Urinary bladder (tissue), 4 donors: Measurements from ENCODE around the gene VPS35L. TPM values are rescaled to one million over a fixed set of nuclear protein-coding genes. Genes with fewer than 3 reads are reported as not detected.

Source experiments
- DNase-seq: peaks from one replicate; pipeline ENCODE4 v3.0.0-alpha.2; 2015; ENCODE audit errors: extremely low spot score
- H3K27ac ChIP-seq: one replicate; pipeline ENCODE4 v1.5.1; 2013; ENCODE audit warnings: low read depth, mild to moderate bottlenecking, moderate library complexity
- H3K36me3 ChIP-seq: one replicate; pipeline ENCODE4 v1.6.1; 2013; ENCODE audit warnings: mild to moderate bottlenecking, moderate library complexity; ENCODE audit not compliant: insufficient read depth
- H3K4me1 ChIP-seq: one replicate; pipeline ENCODE4 v1.6.1; 2013; ENCODE audit warnings: mild to moderate bottlenecking, moderate library complexity; ENCODE audit not compliant: insufficient read depth
- H3K4me3 ChIP-seq: one replicate; pipeline ENCODE4 v1.5.1; 2013; ENCODE audit warnings: low read depth, low read length
- WGBS: extraction: QIAGEN DNeasy Blood & Tissue Kit; methylation state at CpG from one replicate; pipeline ENCODE4 v1.1.7; 2013; 5-methylcytosine and 5-hydroxymethylcytosine counted together
- polyA plus RNA-seq: library from polyadenylated mRNA; stranded (reverse); fragments of 200-250 nt; gene quantifications from one replicate; pipeline ENCODE4 v1.2.3, GENCODE V29; 2013
- total RNA-seq: library from RNA; depleted of rRNA; stranded (reverse); fragments of >200 nt; gene quantifications from one replicate; pipeline ENCODE4 v1.2.3, GENCODE V29; 2014
- donor health status: healthy with polysubstance abuse.
- donor health status: healthy.

The VPS35L gene
- total RNA-seq (46.3 TPM), polyA plus RNA-seq (33.8 TPM)

GRCh38 chr16:19555186-19555937 lies at the start of gene VPS35L:
VPS35L (plus strand) TSS chr16:19555703; CDS start chr16:19555730, 27 bp downstream.
- WGBS = under 1% methylated on average over 53 of the region's 53 CpGs
- peak; percentile 93 for DNase-seq
- no peaks in the 10 kb centered on the region for H3K36me3 ChIP-seq
- peak within 1 kb of the TSS; percentile 57 for H3K4me3 ChIP-seq
- H3K27ac ChIP-seq = peak within 1 kb of the TSS; percentile 80
- H3K4me1 ChIP-seq = no peaks in the 10 kb centered on the region

DNA sequence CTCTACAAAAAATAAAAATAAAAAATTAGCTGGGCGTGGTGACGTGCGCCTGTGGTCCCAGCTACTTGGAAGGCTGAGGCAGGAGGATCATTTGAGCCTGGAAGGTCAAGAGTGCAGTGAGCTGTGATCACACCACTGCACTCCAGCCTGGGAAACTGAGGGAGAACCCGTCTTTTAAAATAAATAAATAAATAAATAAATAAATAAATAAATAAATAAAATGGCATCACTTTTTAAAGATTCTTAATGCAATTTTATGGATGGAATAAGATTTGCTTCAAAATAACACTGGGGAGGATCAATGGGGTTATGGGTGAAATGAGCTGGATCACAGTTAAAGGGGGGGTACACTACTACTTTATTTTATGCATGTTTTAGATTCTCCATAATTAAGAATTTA lies 48.5 kb upstream of the VPS35L start:
- Histone ChIP-seq H3K27ac (no peak overlapping the region), H3K4me3 (no peak overlapping the region), H3K4me1 (no peaks in the 10 kb centered on the region), H3K36me3 (peaks cover 1% of the 10 kb centered on the region)
- 87% methylated on average over 4 of the region's 4 CpGs for WGBS
- DNase-seq = no peak

DNA sequence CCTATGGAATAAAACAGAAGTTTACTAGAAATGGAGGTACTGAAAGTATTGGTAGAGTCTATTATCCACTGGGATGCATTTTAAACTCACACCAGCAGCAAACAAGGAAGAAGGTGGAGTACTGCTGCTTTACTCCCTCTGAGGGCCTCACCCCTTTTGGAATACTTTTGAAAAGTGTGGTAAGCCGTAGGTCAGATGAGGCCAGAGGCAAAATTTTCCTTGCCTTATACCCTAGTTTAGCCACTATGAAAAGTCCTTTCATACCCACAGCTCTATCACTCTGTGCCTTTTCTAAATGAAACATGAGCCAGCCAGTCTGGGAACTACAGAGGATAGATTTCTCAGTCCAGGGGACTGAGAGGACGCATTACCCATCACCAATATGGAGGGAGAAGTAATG lies 47.6 kb upstream of the VPS35L start:
- H3K27ac ChIP-seq = no peak overlapping the region
- H3K4me3 ChIP-seq = no peak overlapping the region
- H3K4me1 ChIP-seq = no peaks in the 10 kb centered on the region
- 96% methylated on average over 2 of the region's 2 CpGs for WGBS
- DNase-seq = no peak
- peaks cover 1% of the 10 kb centered on the region for H3K36me3 ChIP-seq

DNA sequence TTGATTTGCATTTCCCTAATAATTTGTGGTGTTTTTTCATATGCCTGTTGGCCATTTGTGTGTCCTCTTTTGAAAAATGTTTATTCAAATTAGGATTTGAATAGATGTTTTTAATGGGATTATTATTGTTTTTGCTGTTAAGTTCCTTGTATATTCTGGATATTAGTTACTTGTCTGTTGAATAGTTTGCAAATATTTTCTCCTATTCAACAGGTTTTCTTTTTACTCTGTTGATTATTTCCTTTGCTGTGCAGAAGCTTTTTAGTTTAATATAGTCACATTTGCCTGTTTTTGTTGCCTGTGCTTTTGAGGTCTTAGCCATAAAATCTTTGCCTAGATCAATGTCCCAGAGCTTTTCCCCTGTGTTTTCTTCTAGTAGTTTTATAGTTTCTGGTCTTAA lies 43.2 kb upstream of the VPS35L start:
- no peaks in the 10 kb centered on the region for H3K36me3 ChIP-seq
- no peak for DNase-seq
- H3K27ac ChIP-seq = no peak overlapping the region
- H3K4me1 ChIP-seq = no peaks in the 10 kb centered on the region
- H3K4me3 ChIP-seq = no peak overlapping the region

- Histone ChIP-seq H3K4me3 (no peak overlapping the region), H3K4me1 (no peaks in the 10 kb centered on the region), H3K27ac (no peak overlapping the region), H3K36me3 (no peaks in the 10 kb centered on the region)
- 87% methylated on average over 4 of the region's 4 CpGs for WGBS
- DNase-seq = no peak
Observed at GRCh38 chr16:19513377-19514053, 42.0 kb upstream of the VPS35L start.

- WGBS = 93% methylated on average over 2 of the region's 2 CpGs
- DNase-seq = no peak
- Histone ChIP-seq H3K4me1 (no peaks in the 10 kb centered on the region), H3K27ac (no peak overlapping the region), H3K36me3 (no peaks in the 10 kb centered on the region), H3K4me3 (no peak overlapping the region)
Observed at GRCh38 chr16:19515757-19516156, 39.7 kb upstream of the VPS35L start.

DNA sequence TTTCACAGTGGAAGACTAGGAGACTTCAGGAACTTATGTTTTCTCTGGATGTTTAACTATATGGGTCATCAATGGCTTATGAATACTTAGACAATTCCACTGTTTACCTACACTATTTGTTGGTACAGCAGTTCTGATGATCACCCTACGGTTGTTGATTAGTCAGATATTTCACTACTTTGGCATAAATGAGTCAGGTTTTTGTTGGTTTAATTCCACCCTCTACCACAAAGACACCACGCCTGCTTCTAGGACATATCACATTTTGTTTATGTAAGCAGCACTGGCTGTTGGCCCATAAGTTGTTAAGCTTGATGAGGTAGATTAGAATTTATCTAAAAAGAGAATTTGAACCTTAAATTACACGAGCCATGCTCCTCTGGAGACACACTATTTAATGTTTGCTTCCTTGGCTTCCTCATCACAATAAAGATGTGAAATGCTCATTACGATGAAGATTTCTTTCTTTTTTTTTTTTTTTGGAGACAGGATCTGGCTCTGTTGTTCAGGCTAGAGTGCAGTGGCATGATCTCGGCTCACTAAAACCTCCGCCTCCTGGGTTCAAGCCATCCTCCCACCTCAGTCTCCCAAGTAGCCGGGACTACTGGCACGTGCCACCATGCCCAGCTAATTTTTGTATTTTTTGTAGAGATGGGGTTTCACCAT lies 37.9 kb upstream of the VPS35L start:
- H3K36me3 ChIP-seq = no peaks in the 10 kb centered on the region
- WGBS = 71% methylated on average over 8 of the region's 8 CpGs
- H3K27ac ChIP-seq = no peak overlapping the region
- H3K4me3 ChIP-seq = no peak overlapping the region
- DNase-seq = no peak
- no peaks in the 10 kb centered on the region for H3K4me1 ChIP-seq

DNA sequence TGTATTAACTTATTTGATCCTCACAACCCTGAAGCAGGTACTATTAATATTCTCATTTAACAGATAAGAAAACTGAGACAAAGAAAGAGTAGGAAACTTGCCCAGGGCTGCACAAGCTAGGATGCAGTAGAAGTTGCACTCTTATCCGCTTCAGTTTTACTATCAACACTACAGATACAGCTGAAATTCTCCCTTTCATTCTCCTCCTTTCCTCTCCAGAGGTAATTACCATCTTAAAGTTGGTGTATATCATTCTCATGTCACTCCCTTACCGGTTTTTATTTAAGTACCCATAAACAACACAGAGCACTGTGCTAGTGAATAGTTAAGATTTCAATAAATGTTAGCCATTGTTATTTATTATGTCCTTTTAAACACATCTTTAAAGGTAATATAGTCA lies 37.1 kb upstream of the VPS35L start:
- no peaks in the 10 kb centered on the region for H3K36me3 ChIP-seq
- no peak overlapping the region for H3K27ac ChIP-seq
- no peak overlapping the region for H3K4me3 ChIP-seq
- no peaks in the 10 kb centered on the region for H3K4me1 ChIP-seq
- DNase-seq = no peak
- WGBS = 61% methylated on average over 2 of the region's 2 CpGs

- DNase-seq = no peak
- H3K4me3 ChIP-seq = peak overlapping the region; percentile 71
- H3K36me3 ChIP-seq = no peaks in the 10 kb centered on the region
- no peaks in the 10 kb centered on the region for H3K4me1 ChIP-seq
- peak overlapping the region; percentile 16 for H3K27ac ChIP-seq
- 6% methylated on average over 8 of the region's 8 CpGs for WGBS
Observed at GRCh38 chr16:19520861-19521331, 34.6 kb upstream of the VPS35L start.

GRCh38 chr16:19521471-19522396 lies 33.8 kb upstream of the VPS35L start, which contains the start of gene GDE1:
GDE1 (minus strand) TSS chr16:19522098; CDS start chr16:19521964, 134 bp downstream.
- Histone ChIP-seq H3K4me1 (no peaks in the 10 kb centered on the region), H3K36me3 (no peaks in the 10 kb centered on the region), H3K27ac (peak within 1 kb of the TSS; percentile 85), H3K4me3 (peak within 1 kb of the TSS; percentile 71)
- peak; percentile 86 for DNase-seq
- WGBS = under 1% methylated on average over 62 of the region's 62 CpGs

DNA sequence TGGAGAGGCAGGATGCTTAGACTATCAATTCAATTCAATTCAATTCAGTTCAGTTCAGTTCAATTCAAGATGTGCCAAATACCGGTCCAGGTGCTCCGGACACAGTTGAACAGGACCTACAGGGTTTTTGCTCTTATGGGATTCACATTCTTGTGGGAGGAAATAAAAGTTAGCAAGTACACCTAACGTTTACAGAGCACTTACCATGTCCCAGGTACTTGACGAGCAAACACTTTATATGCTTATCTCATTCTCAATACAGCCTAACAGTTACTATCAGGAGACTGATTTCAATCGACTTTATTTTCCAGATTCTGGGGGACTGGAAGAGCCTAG lies 33.1 kb upstream of the VPS35L start:
- Histone ChIP-seq H3K36me3 (no peaks in the 10 kb centered on the region), H3K4me3 (peak overlapping the region; percentile 71), H3K27ac (no peak overlapping the region), H3K4me1 (no peaks in the 10 kb centered on the region)
- DNase-seq = no peak
- WGBS = 35% methylated on average over 5 of the region's 5 CpGs

- Histone ChIP-seq H3K4me1 (no peaks in the 10 kb centered on the region), H3K27ac (no peak overlapping the region)
- 89% methylated on average over 2 of the region's 2 CpGs for WGBS
Observed at GRCh38 chr16:19522760-19523159, 32.7 kb upstream of the VPS35L start.

DNA sequence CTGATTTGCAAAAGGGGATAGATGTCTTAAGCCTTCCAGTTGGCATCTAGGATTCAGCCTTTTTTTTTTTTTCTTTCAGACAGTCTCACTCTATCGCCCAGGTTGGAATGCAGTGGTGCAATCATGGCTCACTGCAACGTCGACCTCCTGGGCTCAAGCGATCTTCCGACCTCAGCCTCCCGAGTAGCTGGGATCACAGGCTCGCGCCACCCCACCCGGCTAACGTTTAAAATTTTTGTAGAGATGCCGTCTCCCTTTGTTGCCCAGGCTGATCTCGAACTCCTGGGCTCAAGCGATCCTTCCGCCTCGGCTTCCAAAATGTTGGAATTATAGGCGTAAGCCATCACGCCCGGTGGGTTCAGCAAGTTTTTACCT lies 32.3 kb upstream of the VPS35L start:
- Histone ChIP-seq H3K4me1 (no peaks in the 10 kb centered on the region), H3K36me3 (no peaks in the 10 kb centered on the region), H3K27ac (no peak overlapping the region), H3K4me3 (no peak overlapping the region)
- no peak for DNase-seq
- WGBS = 77% methylated on average over 18 of the region's 18 CpGs

More at GRCh38 chr16:19522760-19523159, 32.7 kb upstream of the VPS35L start:
- DNase-seq = no peak
- Histone ChIP-seq H3K36me3 (no peaks in the 10 kb centered on the region), H3K4me3 (no peak overlapping the region)
